MM.1S (cell line): ENCODE measurements around the gene PTPRA.

Experiments used
- DNase-seq: peaks from one replicate; pipeline ENCODE4 v3.0.0-alpha.2; 2015
- H2AFZ ChIP-seq: fragments of 300-600 bp; sonication (generic); 2 replicates; pipeline ENCODE4 v1.6.0; 2016; ENCODE audit warnings: antibody characterized with exemption, low read length
- H3F3A ChIP-seq: fragments of 300-600 bp; sonication (generic); 2 replicates; pipeline ENCODE4 v1.6.1; 2016; ENCODE audit warnings: mild to moderate bottlenecking, antibody characterized with exemption, low read length, moderate library complexity, mixed read lengths; ENCODE audit not compliant: insufficient read depth
- H3K27ac ChIP-seq: fragments of 300-600 bp; sonication (generic); 2 replicates; pipeline ENCODE4 v1.5.1; 2016; ENCODE audit warnings: mild to moderate bottlenecking, low read length
- H3K27me3 ChIP-seq: fragments of 300-600 bp; sonication (generic); replicated peaks from 2 replicates; pipeline ENCODE4 v1.6.0; 2016; ENCODE audit warnings: low read length; ENCODE audit not compliant: insufficient read depth
- H3K36me3 ChIP-seq: fragments of 300-600 bp; sonication (generic); replicated peaks from 2 replicates; pipeline ENCODE4 v1.6.1; 2016; ENCODE audit warnings: mild to moderate bottlenecking, low read length, mixed read lengths; ENCODE audit not compliant: insufficient read depth
- H3K4me1 ChIP-seq: fragments of 300-600 bp; sonication (generic); 2 replicates; pipeline ENCODE4 v1.6.1; 2016; ENCODE audit warnings: low read length, mixed read lengths
- H3K4me2 ChIP-seq: fragments of 300-600 bp; sonication (generic); 2 replicates; pipeline ENCODE4 v1.6.0; 2016; ENCODE audit warnings: low read depth, low read length
- H3K4me3 ChIP-seq: fragments of 300-600 bp; sonication (generic); 2 replicates; pipeline ENCODE4 v1.5.1; 2016; ENCODE audit warnings: low read length, mixed read lengths
- H3K79me2 ChIP-seq: fragments of 300-600 bp; sonication (generic); 2 replicates; pipeline ENCODE4 v1.6.1; 2016; ENCODE audit warnings: mixed run types, low read length, mixed read lengths
- H3K9ac ChIP-seq: fragments of 300-600 bp; sonication (generic); 2 replicates; pipeline ENCODE4 v1.6.1; 2016; ENCODE audit warnings: low read length, mixed read lengths
- H3K9me2 ChIP-seq: fragments of 300-600 bp; sonication (generic); replicated peaks from 2 replicates; pipeline ENCODE4 v1.6.1; 2016; ENCODE audit warnings: mild to moderate bottlenecking, low read length, mixed read lengths; ENCODE audit not compliant: insufficient read depth
- H3K9me3 ChIP-seq: fragments of 300-600 bp; sonication (generic); replicated peaks from 2 replicates; pipeline ENCODE4 v1.6.1; 2016; ENCODE audit warnings: mild to moderate bottlenecking, low read length, mixed read lengths; ENCODE audit not compliant: insufficient read depth
- H4K20me1 ChIP-seq: fragments of 300-600 bp; sonication (generic); 2 replicates; pipeline ENCODE4 v1.6.1; 2016; ENCODE audit warnings: mild to moderate bottlenecking, low read length, moderate library complexity, mixed read lengths; ENCODE audit not compliant: insufficient read depth
- CTCF ChIP-seq: fragments of 300-600 bp; sonication (generic); IDR thresholded peaks from 2 replicates; pipeline ENCODE4 v1.5.1; 2016; ENCODE audit warnings: antibody characterized with exemption, low read length, mixed read lengths
- EZH2 ChIP-seq: fragments of 300-600 bp; sonication (generic); optimal IDR thresholded peaks from 2 replicates; pipeline ENCODE3; 2017; ENCODE audit warnings: low read depth, mild to moderate bottlenecking, antibody characterized with exemption, low read length, mixed read lengths
- EZH2phosphoT487 ChIP-seq: fragments of 300-600 bp; sonication (generic); IDR thresholded peaks from 2 replicates; pipeline ENCODE4 v1.6.1; 2018; ENCODE audit warnings: antibody characterized with exemption, low read length

Gene PTPRA

GRCh38 chr20:2864626-2865025 is 8.7 kb upstream of the PTPRA start:
- Histone ChIP-seq H3F3A (no peaks in the 10 kb centered on the region), H3K79me2 (no peaks in the 10 kb centered on the region), H3K9me3 (no peaks in the 10 kb centered on the region), H3K27me3 (no peaks in the 10 kb centered on the region), H3K4me1 (no peaks in the 10 kb centered on the region), H2AFZ (no peak overlapping the region), H3K27ac (no peak overlapping the region), H3K9ac (no peak overlapping the region), H3K4me3 (no peak overlapping the region), H3K9me2 (no peaks in the 10 kb centered on the region), H4K20me1 (no peaks in the 10 kb centered on the region), H3K36me3 (no peaks in the 10 kb centered on the region), H3K4me2 (no peak overlapping the region)
- DNase-seq = no peak
- TF ChIP-seq EZH2phosphoT487 (no peak), CTCF (no peak), EZH2 (no peak)

- Histone ChIP-seq H3K9ac (no peak overlapping the region), H3K27ac (no peak overlapping the region), H3K79me2 (no peaks in the 10 kb centered on the region), H3K9me3 (no peaks in the 10 kb centered on the region), H3K27me3 (no peaks in the 10 kb centered on the region), H3K36me3 (no peaks in the 10 kb centered on the region), H3F3A (no peaks in the 10 kb centered on the region), H3K4me2 (no peak overlapping the region), H3K4me3 (no peak overlapping the region), H3K4me1 (no peaks in the 10 kb centered on the region), H2AFZ (no peak overlapping the region), H4K20me1 (no peaks in the 10 kb centered on the region), H3K9me2 (no peaks in the 10 kb centered on the region)
- no peak for DNase-seq
- no peak for TF ChIP-seq EZH2
- no peak for TF ChIP-seq EZH2phosphoT487
- no peak for TF ChIP-seq CTCF
These were observed 8.2 kb upstream of the PTPRA start for GRCh38 chr20:2865101-2865500.

GRCh38 chr20:2865630-2866029 is 7.7 kb upstream of the PTPRA start:
- Histone ChIP-seq H3F3A (no peaks in the 10 kb centered on the region), H3K4me2 (no peak overlapping the region), H2AFZ (no peak overlapping the region), H3K9me2 (no peaks in the 10 kb centered on the region), H3K27me3 (no peaks in the 10 kb centered on the region), H4K20me1 (no peaks in the 10 kb centered on the region), H3K4me3 (no peak overlapping the region), H3K79me2 (no peaks in the 10 kb centered on the region), H3K9me3 (no peaks in the 10 kb centered on the region), H3K4me1 (no peaks in the 10 kb centered on the region), H3K9ac (no peak overlapping the region), H3K27ac (no peak overlapping the region), H3K36me3 (no peaks in the 10 kb centered on the region)
- no peak for DNase-seq
- TF ChIP-seq EZH2phosphoT487 (no peak), CTCF (no peak), EZH2 (no peak)
